ENCODE results near the gene EIF4E2.
"Not testable (repeated sequence)": the region's sequence is repeated elsewhere in the genome, so short reads cannot be mapped to it uniquely, and the experiment has no call there.

EIF4E2 gene

DNA sequence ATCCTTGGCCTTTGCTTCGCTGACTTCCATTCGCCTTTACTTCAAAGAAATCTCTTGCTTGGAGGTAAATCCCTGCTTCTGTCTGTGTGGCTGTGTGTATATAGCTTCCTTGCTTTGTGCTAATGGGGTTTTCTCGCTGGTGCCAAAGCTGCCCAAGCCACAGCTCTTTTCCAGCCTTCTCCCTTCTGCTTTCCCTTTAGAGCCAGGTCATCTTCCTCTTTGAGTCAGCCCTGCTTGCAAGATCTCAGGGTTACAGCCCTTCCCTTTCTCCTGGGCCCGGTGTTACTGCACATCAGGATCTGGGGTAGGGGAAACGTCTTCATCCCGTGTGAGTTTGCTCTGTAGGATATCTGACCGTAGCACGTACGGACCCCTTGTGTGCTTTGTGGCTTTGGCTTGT lies 19.1 kb downstream of the EIF4E2 start:
- TF ChIP-seq, protein P1, sequence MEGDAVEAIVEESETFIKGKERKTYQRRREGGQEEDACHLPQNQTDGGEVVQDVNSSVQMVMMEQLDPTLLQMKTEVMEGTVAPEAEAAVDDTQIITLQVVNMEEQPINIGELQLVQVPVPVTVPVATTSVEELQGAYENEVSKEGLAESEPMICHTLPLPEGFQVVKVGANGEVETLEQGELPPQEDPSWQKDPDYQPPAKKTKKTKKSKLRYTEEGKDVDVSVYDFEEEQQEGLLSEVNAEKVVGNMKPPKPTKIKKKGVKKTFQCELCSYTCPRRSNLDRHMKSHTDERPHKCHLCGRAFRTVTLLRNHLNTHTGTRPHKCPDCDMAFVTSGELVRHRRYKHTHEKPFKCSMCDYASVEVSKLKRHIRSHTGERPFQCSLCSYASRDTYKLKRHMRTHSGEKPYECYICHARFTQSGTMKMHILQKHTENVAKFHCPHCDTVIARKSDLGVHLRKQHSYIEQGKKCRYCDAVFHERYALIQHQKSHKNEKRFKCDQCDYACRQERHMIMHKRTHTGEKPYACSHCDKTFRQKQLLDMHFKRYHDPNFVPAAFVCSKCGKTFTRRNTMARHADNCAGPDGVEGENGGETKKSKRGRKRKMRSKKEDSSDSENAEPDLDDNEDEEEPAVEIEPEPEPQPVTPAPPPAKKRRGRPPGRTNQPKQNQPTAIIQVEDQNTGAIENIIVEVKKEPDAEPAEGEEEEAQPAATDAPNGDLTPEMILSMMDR (IDR thresholded peaks at IDR 0.05; ENCODE audit: insufficient read depth, low read length, poor library complexity, severe bottlenecking): no peak
- no peak for TF ChIP-seq EZH2phosphoT487 (conservative IDR thresholded peaks at IDR 0.05; ENCODE audit: low read length)
- no peaks in the 10 kb centered on the region for H3K9me3 ChIP-seq (ENCODE audit: insufficient read depth, low read length)
- H3F3A ChIP-seq (ENCODE audit: insufficient read depth): no peaks in the 10 kb centered on the region
- H3K27ac ChIP-seq (ENCODE audit: low read depth, low read length): no peak overlapping the region
- H3K36me3 ChIP-seq (ENCODE audit: low read length): peaks cover 9% of the 10 kb centered on the region
- H3K9me2 ChIP-seq (replicated peaks; ENCODE audit: insufficient read depth, low read length): no peaks in the 10 kb centered on the region
- H3K79me2 ChIP-seq (ENCODE audit: insufficient read depth, low read length): no peaks in the 10 kb centered on the region
- no peaks in the 10 kb centered on the region for H3K27me3 ChIP-seq (ENCODE audit: low read length)
- H3K4me3 ChIP-seq (ENCODE audit: insufficient read depth, low read length, poor library complexity, severe bottlenecking): no peak overlapping the region
- no peak overlapping the region for H3K4me2 ChIP-seq (ENCODE audit: low read depth, low read length, poor library complexity, severe bottlenecking)
- H4K20me1 ChIP-seq (ENCODE audit: low read depth, low read length): no peaks in the 10 kb centered on the region
- no peak overlapping the region for H3K9ac ChIP-seq (ENCODE audit: low read length)
- no peak overlapping the region for H2AFZ ChIP-seq (ENCODE audit: low read depth, low read length, severe bottlenecking)

DNA sequence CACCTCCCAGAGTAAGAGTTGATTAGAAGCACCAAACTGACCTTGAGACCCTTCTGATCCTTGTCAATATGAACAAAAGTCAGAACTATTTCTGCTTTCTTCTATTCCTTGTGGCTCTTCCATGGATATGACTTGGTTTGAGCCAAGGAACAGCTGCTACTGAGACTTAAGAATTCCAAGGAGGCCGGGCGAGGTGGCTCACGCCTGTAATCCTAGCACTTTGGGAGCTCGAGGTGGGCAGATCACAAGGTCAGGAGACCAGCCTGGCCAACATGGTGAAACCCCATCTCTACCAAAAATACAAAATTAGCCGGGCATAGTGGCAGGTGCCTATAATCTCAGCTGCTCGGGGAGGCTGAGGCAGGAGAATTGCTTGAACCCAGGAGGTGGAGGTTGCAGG lies 20.0 kb downstream of the EIF4E2 start:
- not testable (repeated sequence) for H3K9me3 ChIP-seq (ENCODE audit: insufficient read depth, low read length); H3K4me2 ChIP-seq (ENCODE audit: low read depth, low read length, poor library complexity, severe bottlenecking); H3K36me3 ChIP-seq (ENCODE audit: low read length); H3K79me2 ChIP-seq (ENCODE audit: insufficient read depth, low read length); H3F3A ChIP-seq (ENCODE audit: insufficient read depth); H3K27me3 ChIP-seq (ENCODE audit: low read length); H3K27ac ChIP-seq (ENCODE audit: low read depth, low read length); H4K20me1 ChIP-seq (ENCODE audit: low read depth, low read length); H2AFZ ChIP-seq (ENCODE audit: low read depth, low read length, severe bottlenecking); H3K9me2 ChIP-seq (replicated peaks; ENCODE audit: insufficient read depth, low read length); H3K9ac ChIP-seq (ENCODE audit: low read length); H3K4me3 ChIP-seq (ENCODE audit: insufficient read depth, low read length, poor library complexity, severe bottlenecking)

DNA sequence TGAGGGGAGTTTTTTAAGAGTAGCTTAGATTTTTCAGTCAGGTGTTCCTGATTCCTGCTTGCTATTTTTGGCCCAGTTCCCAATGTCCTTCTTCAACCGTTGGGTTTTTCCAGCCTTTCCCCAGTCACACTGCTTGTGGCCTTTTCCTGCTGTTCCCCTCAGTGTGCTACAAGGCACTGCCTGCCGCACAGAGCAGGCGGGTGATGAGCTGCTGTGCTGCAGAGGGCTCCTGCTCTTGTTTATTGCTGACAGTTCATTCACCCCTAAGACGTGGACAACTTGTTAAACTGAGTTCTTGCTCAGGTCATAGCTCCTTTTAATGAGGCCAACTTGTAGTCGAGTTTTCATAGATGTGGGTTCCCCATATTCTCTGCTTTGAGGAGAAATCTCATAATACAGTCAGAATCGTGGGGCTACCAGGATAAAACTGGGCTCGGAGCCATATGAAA lies 20.6 kb downstream of the EIF4E2 start:
- no peak overlapping the region for H3K4me3 ChIP-seq (ENCODE audit: insufficient read depth, low read length, poor library complexity, severe bottlenecking)
- H3K27me3 ChIP-seq (ENCODE audit: low read length): no peaks in the 10 kb centered on the region
- H3K36me3 ChIP-seq (ENCODE audit: low read length): peaks cover 9% of the 10 kb centered on the region
- H3K4me2 ChIP-seq (ENCODE audit: low read depth, low read length, poor library complexity, severe bottlenecking): no peak overlapping the region
- H2AFZ ChIP-seq (ENCODE audit: low read depth, low read length, severe bottlenecking): no peak overlapping the region
- H3K9me3 ChIP-seq (ENCODE audit: insufficient read depth, low read length): no peaks in the 10 kb centered on the region
- no peaks in the 10 kb centered on the region for H3K79me2 ChIP-seq (ENCODE audit: insufficient read depth, low read length)
- no peaks in the 10 kb centered on the region for H3F3A ChIP-seq (ENCODE audit: insufficient read depth)
- no peaks in the 10 kb centered on the region for H4K20me1 ChIP-seq (ENCODE audit: low read depth, low read length)
- H3K9ac ChIP-seq (ENCODE audit: low read length): no peak overlapping the region
- no peak overlapping the region for H3K27ac ChIP-seq (ENCODE audit: low read depth, low read length)
- TF ChIP-seq, protein P1 (IDR thresholded peaks at IDR 0.05; ENCODE audit: insufficient read depth, low read length, poor library complexity, severe bottlenecking): no peak
- TF ChIP-seq EZH2phosphoT487 (conservative IDR thresholded peaks at IDR 0.05; ENCODE audit: low read length): no peak
- H3K9me2 ChIP-seq (replicated peaks; ENCODE audit: insufficient read depth, low read length): no peaks in the 10 kb centered on the region

DNA sequence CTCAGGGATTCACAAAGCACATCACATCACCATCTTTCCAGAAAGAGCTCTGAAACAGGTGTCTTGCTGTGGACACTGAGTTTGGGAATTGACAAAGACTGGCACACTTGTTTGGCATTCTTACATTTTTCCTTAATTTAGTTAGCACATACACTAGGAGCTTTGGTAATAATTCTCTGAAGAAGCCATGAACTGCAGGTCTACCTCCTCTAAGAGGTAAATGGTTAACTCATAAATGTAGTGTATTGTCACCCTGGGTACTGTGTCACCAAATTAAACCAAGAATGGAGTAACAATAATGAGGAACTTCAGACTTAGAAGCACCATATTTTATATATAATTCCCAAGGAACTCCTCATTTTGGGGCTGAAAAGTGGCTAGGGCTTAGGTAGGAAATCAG lies 22.6 kb downstream of the EIF4E2 start:
- H4K20me1 ChIP-seq (ENCODE audit: low read depth, low read length): no peaks in the 10 kb centered on the region
- no peaks in the 10 kb centered on the region for H3K79me2 ChIP-seq (ENCODE audit: insufficient read depth, low read length)
- H2AFZ ChIP-seq (ENCODE audit: low read depth, low read length, severe bottlenecking): no peak overlapping the region
- no peak overlapping the region for H3K4me3 ChIP-seq (ENCODE audit: insufficient read depth, low read length, poor library complexity, severe bottlenecking)
- H3K36me3 ChIP-seq (ENCODE audit: low read length): peaks cover 3% of the 10 kb centered on the region
- H3K9me3 ChIP-seq (ENCODE audit: insufficient read depth, low read length): no peaks in the 10 kb centered on the region
- no peaks in the 10 kb centered on the region for H3K27me3 ChIP-seq (ENCODE audit: low read length)
- no peaks in the 10 kb centered on the region for H3F3A ChIP-seq (ENCODE audit: insufficient read depth)
- no peak overlapping the region for H3K9ac ChIP-seq (ENCODE audit: low read length)
- H3K27ac ChIP-seq (ENCODE audit: low read depth, low read length): no peak overlapping the region
- no peaks in the 10 kb centered on the region for H3K9me2 ChIP-seq (replicated peaks; ENCODE audit: insufficient read depth, low read length)
- TF ChIP-seq, protein P1 (IDR thresholded peaks at IDR 0.05; ENCODE audit: insufficient read depth, low read length, poor library complexity, severe bottlenecking): no peak
- no peak for TF ChIP-seq EZH2phosphoT487 (conservative IDR thresholded peaks at IDR 0.05; ENCODE audit: low read length)
- no peak overlapping the region for H3K4me2 ChIP-seq (ENCODE audit: low read depth, low read length, poor library complexity, severe bottlenecking)

Measured in SU-DHL-6 (cell line).